H9 (cell line): ENCODE measurements around the gene STARD8. TPM values are rescaled to one million over a fixed set of nuclear protein-coding genes. Genes with fewer than 3 reads are reported as not detected.
"Not testable (repeated sequence)": the region's sequence is repeated elsewhere in the genome, so short reads cannot be mapped to it uniquely, and the experiment has no call there.

Source experiments
- DNase-seq: peaks from one replicate; pipeline ENCODE4 v3.0.0-alpha.2; 2017
- H2AFZ ChIP-seq: one replicate; pipeline ENCODE4 v1.6.1; 2013; ENCODE audit warnings: mild to moderate bottlenecking, low read length, control low read depth, moderate library complexity
- H2AK5ac ChIP-seq: 2 replicates; pipeline ENCODE4 v1.6.1; 2013; ENCODE audit warnings: low read length, control low read depth, mixed read lengths; ENCODE audit not compliant: insufficient read length
- H2BK120ac ChIP-seq: one replicate; pipeline ENCODE4 v1.6.1; 2013; ENCODE audit warnings: low read depth, mild to moderate bottlenecking, low read length, control low read depth, inconsistent platforms; ENCODE audit not compliant: poor library complexity, severe bottlenecking
- H2BK12ac ChIP-seq: 2 replicates; pipeline ENCODE4 v1.6.1; 2013; ENCODE audit warnings: low read length, control low read depth, mixed read lengths, low read depth; ENCODE audit not compliant: insufficient read length
- H2BK15ac ChIP-seq: 2 replicates; pipeline ENCODE4 v1.6.1; 2013; ENCODE audit warnings: low read depth, low read length, control low read depth
- H2BK20ac ChIP-seq: one replicate; pipeline ENCODE4 v1.6.1; 2013; ENCODE audit warnings: low read depth, mild to moderate bottlenecking, low read length, control low read depth, inconsistent platforms; ENCODE audit not compliant: poor library complexity, severe bottlenecking
- H2BK5ac ChIP-seq: 2 replicates; pipeline ENCODE4 v1.6.1; 2013; ENCODE audit warnings: low read length, control low read depth, mixed read lengths; ENCODE audit not compliant: insufficient read length
- H3K14ac ChIP-seq: 2 replicates; pipeline ENCODE4 v1.6.1; 2013; ENCODE audit warnings: low read length, control low read depth; ENCODE audit not compliant: insufficient read depth
- H3K18ac ChIP-seq: 2 replicates; pipeline ENCODE4 v1.6.1; 2013; ENCODE audit warnings: low read depth, mild to moderate bottlenecking, mixed read lengths, low read length, control low read depth; ENCODE audit not compliant: insufficient read length
- H3K23ac ChIP-seq: 2 replicates; pipeline ENCODE4 v1.6.1; 2013; ENCODE audit warnings: low read length, control low read depth, mixed read lengths, low read depth; ENCODE audit not compliant: insufficient read length
- H3K23me2 ChIP-seq: 2 replicates; pipeline ENCODE4 v1.6.1; 2013; ENCODE audit warnings: low read depth, mild to moderate bottlenecking, mixed read lengths, low read length, control low read depth; ENCODE audit not compliant: insufficient read length, poor library complexity, severe bottlenecking
- H3K27ac ChIP-seq: 2 replicates; pipeline ENCODE4 v1.5.1; 2013; ENCODE audit warnings: low read length, control low read depth, mixed read lengths, low read depth; ENCODE audit not compliant: insufficient read length
- H3K27me3 ChIP-seq: 2 replicates; pipeline ENCODE4 v1.6.1; 2013; ENCODE audit warnings: low read length, control low read depth, inconsistent platforms; ENCODE audit not compliant: insufficient read depth
- H3K4ac ChIP-seq: 2 replicates; pipeline ENCODE4 v1.6.1; 2013; ENCODE audit warnings: low read depth, mild to moderate bottlenecking, control low read depth, inconsistent platforms, low read length, moderate library complexity
- H3K4me1 ChIP-seq: 2 replicates; pipeline ENCODE4 v1.6.1; 2013; ENCODE audit warnings: low read length, control low read depth, inconsistent platforms; ENCODE audit not compliant: insufficient read depth
- H3K4me2 ChIP-seq: 2 replicates; pipeline ENCODE4 v1.6.1; 2013; ENCODE audit warnings: low read length, control low read depth, mixed read lengths; ENCODE audit not compliant: insufficient read length, insufficient read depth
- H3K56ac ChIP-seq: 2 replicates; pipeline ENCODE4 v1.6.1; 2013; ENCODE audit warnings: low read depth, mild to moderate bottlenecking, mixed read lengths, low read length, control low read depth; ENCODE audit not compliant: insufficient read length
- H3K79me1 ChIP-seq: 2 replicates; pipeline ENCODE4 v1.6.1; 2013; ENCODE audit warnings: low read depth, mild to moderate bottlenecking, moderate library complexity, low read length, control low read depth, inconsistent platforms; ENCODE audit not compliant: insufficient read depth, poor library complexity, severe bottlenecking
- H3K79me2 ChIP-seq: 2 replicates; pipeline ENCODE4 v1.6.1; 2013; ENCODE audit warnings: low read length, control low read depth, inconsistent platforms; ENCODE audit not compliant: insufficient read depth
- H3K9ac ChIP-seq: 2 replicates; pipeline ENCODE4 v1.6.1; 2013; ENCODE audit warnings: low read length, control low read depth, mixed read lengths; ENCODE audit not compliant: insufficient read length; ENCODE audit errors: extremely low read depth
- H3K9me3 ChIP-seq: one replicate; pipeline ENCODE4 v1.6.1; 2013; ENCODE audit warnings: low read depth, low read length, inconsistent platforms; ENCODE audit not compliant: control insufficient read depth
- H3T11ph ChIP-seq: one replicate; pipeline ENCODE4 v1.6.1; 2013; ENCODE audit warnings: mild to moderate bottlenecking, low read length, control low read depth, inconsistent platforms
- H4K20me1 ChIP-seq: one replicate; pipeline ENCODE4 v1.6.1; 2013; ENCODE audit not compliant: control insufficient read depth, insufficient read length, insufficient read depth
- H4K5ac ChIP-seq: 2 replicates; pipeline ENCODE4 v1.6.1; 2013; ENCODE audit warnings: low read depth, mild to moderate bottlenecking, mixed read lengths, low read length, control low read depth; ENCODE audit not compliant: insufficient read length
- H4K8ac ChIP-seq: replicated peaks from 2 replicates; pipeline ENCODE4 v1.6.1; 2013; ENCODE audit warnings: low read length, control low read depth, mixed read lengths, low read depth; ENCODE audit not compliant: insufficient read length
- H4K91ac ChIP-seq: 2 replicates; pipeline ENCODE4 v1.6.1; 2013; ENCODE audit warnings: low read depth, mild to moderate bottlenecking, moderate library complexity, mixed read lengths, low read length, control low read depth; ENCODE audit not compliant: insufficient read length
- H3K27ac Mint-ChIP-seq, 3 experiments: 2 replicates in 2 of 3; 3 replicates in 1 of 3; pipeline ENCODE4 v1.8.0; 2020 to 2021; ENCODE audit warnings: mixed read lengths in 3 of 3, mild to moderate bottlenecking in 1 of 3, moderate library complexity in 1 of 3
- H3K27me3 Mint-ChIP-seq: 2 replicates; pipeline ENCODE4 v1.8.0; 2021; ENCODE audit warnings: low read depth, mild to moderate bottlenecking, moderate library complexity, mixed read lengths
- H3K36me3 Mint-ChIP-seq, 3 experiments: 2 replicates in 2 of 3; 3 replicates in 1 of 3; pipeline ENCODE4 v1.8.0; 2020 to 2021; ENCODE audit warnings: low read depth in 3 of 3, mixed read lengths in 3 of 3; ENCODE audit not compliant: insufficient read depth in 1 of 3
- H3K4me1 Mint-ChIP-seq, 2 experiments: 2 replicates each; pipeline ENCODE4 v1.8.0; 2020; ENCODE audit warnings: mixed read lengths in 2 of 2
- H3K4me3 Mint-ChIP-seq, 2 experiments: 2 replicates in 1 of 2; 3 replicates in 1 of 2; pipeline ENCODE4 v1.8.0; 2020 to 2021; ENCODE audit warnings: mild to moderate bottlenecking in 2 of 2, mixed read lengths in 2 of 2, moderate library complexity in 1 of 2
- H3K9me3 Mint-ChIP-seq, 2 experiments: 2 replicates in 1 of 2; 3 replicates in 1 of 2; pipeline ENCODE4 v1.8.0; 2020; ENCODE audit warnings: mild to moderate bottlenecking in 2 of 2, mixed read lengths in 2 of 2, moderate library complexity in 1 of 2
- WGBS: extraction: QIAGEN DNeasy Blood & Tissue Kit; methylation state at CpG from one replicate; pipeline ENCODE4 v1.1.7; 2013; ENCODE audit warnings: missing lambda C conversion rate, low lambda C conversion rate, mixed read lengths; ENCODE audit not compliant: insufficient read length; ENCODE audit errors: extremely low coverage; 5-methylcytosine and 5-hydroxymethylcytosine counted together
- total RNA-seq: library from RNA; stranded (reverse); gene quantifications from 2 replicates; pipeline ENCODE4 v1.2.1, GENCODE V29; 2021

The STARD8 gene
- total RNA-seq, 1 experiment from 2014 or later: 0.52 TPM

- H3K18ac ChIP-seq, H3K4me3 Mint-ChIP-seq, H3K79me2 ChIP-seq, H2BK15ac ChIP-seq, H2BK12ac ChIP-seq, H3K4me1 ChIP-seq, H3K23me2 ChIP-seq, H3K4ac ChIP-seq, H2BK120ac ChIP-seq, H2AFZ ChIP-seq, H3K14ac ChIP-seq, H3K27me3 ChIP-seq, H3K27ac Mint-ChIP-seq, H4K5ac ChIP-seq, H3K27me3 Mint-ChIP-seq, H4K8ac ChIP-seq, H3K79me1 ChIP-seq, H4K91ac ChIP-seq, DNase-seq, H3K23ac ChIP-seq, H4K20me1 ChIP-seq, H3K56ac ChIP-seq, H3K9ac ChIP-seq, H2BK20ac ChIP-seq, H3K9me3 ChIP-seq, H2BK5ac ChIP-seq, H3K27ac ChIP-seq, H3K4me1 Mint-ChIP-seq, H3T11ph ChIP-seq, H2AK5ac ChIP-seq, H3K36me3 Mint-ChIP-seq, H3K4me2 ChIP-seq: not testable (repeated sequence)
- WGBS: no CpG with 5 or more reads among the region's 3 CpGs
- peaks cover 44 to 50% of the 10 kb centered on the region in 2 experiments for H3K9me3 Mint-ChIP-seq
Measured at GRCh38 chrX:68614733-68615132, 32.7 kb upstream of the STARD8 start.
